Measurements from ENCODE around the gene RBM15B.

DNA sequence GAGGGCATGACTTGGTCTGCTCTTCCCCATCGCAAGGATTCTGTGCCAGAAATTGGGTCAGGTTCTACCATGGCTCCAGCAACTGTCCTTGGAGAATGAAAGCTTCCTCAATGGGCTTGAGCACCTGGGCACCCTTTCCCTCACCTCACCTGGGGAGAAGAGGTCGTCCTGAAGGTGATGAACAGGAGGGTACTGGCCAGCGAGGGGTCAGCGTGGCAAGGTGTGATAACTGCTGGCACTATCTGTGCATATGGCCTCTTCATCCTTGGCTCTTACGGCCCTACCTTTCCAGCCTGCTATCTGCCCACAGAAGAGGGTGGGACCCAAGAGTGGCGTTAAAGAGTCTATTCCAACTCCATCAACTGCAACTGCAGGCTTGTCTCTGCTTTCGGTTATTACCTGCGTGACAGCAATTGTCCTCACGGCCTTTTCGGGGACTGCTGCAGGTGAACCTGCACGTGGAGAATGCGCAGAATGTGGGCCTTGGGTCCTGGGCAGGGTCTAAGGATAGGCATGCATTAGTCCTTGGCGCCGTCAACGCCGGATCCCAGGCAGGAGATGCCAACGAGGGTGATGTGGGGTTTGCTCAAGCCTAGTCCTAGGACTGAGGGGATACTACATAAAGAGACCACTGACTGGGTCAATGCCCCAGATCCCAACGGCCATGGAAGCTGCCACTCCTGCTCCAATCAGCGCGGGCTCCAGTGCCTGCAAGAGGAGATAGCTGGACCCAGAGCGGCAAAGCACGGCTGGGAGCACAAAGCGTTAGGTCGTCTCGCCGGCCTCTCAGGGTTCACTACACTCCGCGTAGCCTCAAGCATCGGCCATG, 625 bp upstream of the RBM15B start:
- no peak for TF ChIP-seq EZH2 (IDR thresholded peaks at IDR 0.05; ENCODE audit: insufficient read depth, low read length)
- TF ChIP-seq, protein P1, sequence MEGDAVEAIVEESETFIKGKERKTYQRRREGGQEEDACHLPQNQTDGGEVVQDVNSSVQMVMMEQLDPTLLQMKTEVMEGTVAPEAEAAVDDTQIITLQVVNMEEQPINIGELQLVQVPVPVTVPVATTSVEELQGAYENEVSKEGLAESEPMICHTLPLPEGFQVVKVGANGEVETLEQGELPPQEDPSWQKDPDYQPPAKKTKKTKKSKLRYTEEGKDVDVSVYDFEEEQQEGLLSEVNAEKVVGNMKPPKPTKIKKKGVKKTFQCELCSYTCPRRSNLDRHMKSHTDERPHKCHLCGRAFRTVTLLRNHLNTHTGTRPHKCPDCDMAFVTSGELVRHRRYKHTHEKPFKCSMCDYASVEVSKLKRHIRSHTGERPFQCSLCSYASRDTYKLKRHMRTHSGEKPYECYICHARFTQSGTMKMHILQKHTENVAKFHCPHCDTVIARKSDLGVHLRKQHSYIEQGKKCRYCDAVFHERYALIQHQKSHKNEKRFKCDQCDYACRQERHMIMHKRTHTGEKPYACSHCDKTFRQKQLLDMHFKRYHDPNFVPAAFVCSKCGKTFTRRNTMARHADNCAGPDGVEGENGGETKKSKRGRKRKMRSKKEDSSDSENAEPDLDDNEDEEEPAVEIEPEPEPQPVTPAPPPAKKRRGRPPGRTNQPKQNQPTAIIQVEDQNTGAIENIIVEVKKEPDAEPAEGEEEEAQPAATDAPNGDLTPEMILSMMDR (IDR thresholded peaks at IDR 0.05; ENCODE audit: insufficient read depth, low read depth, low read length), result no peak

Data from astrocyte (in vitro differentiated cells and primary cell).